A549 (cell line): ENCODE data around the gene PTPRN2. TPM values are rescaled to one million over a fixed set of nuclear protein-coding genes. Genes with fewer than 3 reads are reported as not detected.

Experiments
- ATAC-seq, 2 experiments: fragments of 200-7000 bp in 1 of 2; fragments of >200 bp in 1 of 2; cut with Nextera tagmentation in 1 of 2; cut with Tn5 transposase in 1 of 2; 3 replicates each; pipeline versions ENCODE4 v1.8.0 to v1.9.1; 2018 to 2020; ENCODE audit warnings: mild to moderate bottlenecking in 1 of 2, moderate library complexity in 1 of 2
- CTCF ChIA-PET: fragments of 300-600 bp; sonication (Branson Sonifier 250); formaldehyde crosslinking; extraction: SDS; loops from one replicate; lab custom pipeline; 2021; ENCODE audit warnings: antibody characterized with exemption, inconsistent platforms; lab: Yijun Ruan, JAX
- POLR2A ChIA-PET: fragments of 350-600 bp; formaldehyde crosslinking; extraction: SDS; loops from one replicate; lab custom pipeline; 2021; ENCODE audit warnings: antibody characterized with exemption, inconsistent platforms; lab: Yijun Ruan, JAX
- DNase-seq, 2 experiments: peaks; one replicate each; pipeline versions ENCODE4 v3.0.0 to v3.0.0-alpha.2; 2011 to 2016; ENCODE audit warnings: low read depth in 1 of 2, low spot score in 1 of 2
- FAIRE-seq: peaks from 2 replicates; lab custom pipeline; 2011; peaks lifted over from hg19 to GRCh38; lab: Jason Lieb, UNC
- H3K27ac ChIP-seq, 2 experiments: fragments of >200 bp; sonication (Bioruptor Twin); formaldehyde crosslinking; 3 replicates each; pipeline ENCODE4 v1.5.1; 2016 to 2017
- H3K4me1 ChIP-seq: fragments of >200 bp; sonication (Bioruptor Twin); formaldehyde crosslinking; 3 replicates; pipeline ENCODE4 v1.6.1; 2016
- H3K4me2 ChIP-seq: fragments of >200 bp; sonication (Bioruptor Twin); formaldehyde crosslinking; 3 replicates; pipeline ENCODE4 v1.6.1; 2016
- H3K4me3 ChIP-seq: fragments of >200 bp; sonication (Bioruptor Twin); formaldehyde crosslinking; 3 replicates; pipeline ENCODE4 v1.5.1; 2016
- H3K9me3 ChIP-seq: fragments of >200 bp; sonication (Bioruptor Twin); formaldehyde crosslinking; 3 replicates; pipeline ENCODE4 v1.6.1; 2016
- BHLHE40 ChIP-seq: IDR thresholded peaks from 2 replicates; pipeline ENCODE4 v1.6.1; 2012; ENCODE audit warnings: low read depth, low read length, inconsistent platforms
- CEBPB ChIP-seq, 2 experiments: fragments of >200 bp in 1 of 2; sonication (Bioruptor Twin) in 1 of 2; formaldehyde crosslinking in 1 of 2; IDR thresholded peaks; 2 replicates each; pipeline ENCODE4 v1.6.1; 2012 to 2016
- EHF ChIP-seq: fragments of 250-450 bp; sonication (Bioruptor Pico); IDR thresholded peaks from 2 replicates; pipeline ENCODE4 v1.5.0; 2020; ENCODE audit warnings: mild to moderate bottlenecking
- EHMT2 ChIP-seq: fragments of 200-600 bp; sonication (generic); IDR thresholded peaks from 2 replicates; pipeline ENCODE4 v1.6.1; 2016; ENCODE audit warnings: antibody characterized with exemption, low read depth, mild to moderate bottlenecking, moderate library complexity
- EP300 ChIP-seq, 2 experiments: fragments of >200 bp; sonication (Bioruptor Twin); formaldehyde crosslinking; IDR thresholded peaks; 2 replicates in 1 of 2; 3 replicates in 1 of 2; pipeline ENCODE4 v1.6.1; 2016 to 2017
- FOSB ChIP-seq: fragments of 250-450 bp; sonication (Bioruptor Pico); IDR thresholded peaks from 2 replicates; pipeline ENCODE4 v1.5.0; 2020; ENCODE audit warnings: mild to moderate bottlenecking, moderate library complexity
- HES2 ChIP-seq: fragments of >200 bp; sonication (Bioruptor Twin); formaldehyde crosslinking; IDR thresholded peaks from 2 replicates; pipeline ENCODE4 v1.6.1; 2016
- HOXA7 ChIP-seq: fragments of 250-450 bp; sonication (Bioruptor Pico); IDR thresholded peaks from 2 replicates; pipeline ENCODE4 v1.5.0; 2020; ENCODE audit warnings: mild to moderate bottlenecking, moderate library complexity
- HOXB13 ChIP-seq: fragments of 250-450 bp; sonication (Bioruptor Pico); IDR thresholded peaks from 2 replicates; pipeline ENCODE4 v1.5.0; 2020; ENCODE audit warnings: low read depth, mild to moderate bottlenecking, moderate library complexity
- JUN ChIP-seq, 2 experiments: fragments of >200 bp; sonication (Bioruptor Twin); formaldehyde crosslinking; IDR thresholded peaks; 2 replicates in 1 of 2; 3 replicates in 1 of 2; pipeline ENCODE4 v1.6.1; 2016 to 2017
- JUNB ChIP-seq: fragments of >200 bp; sonication (Bioruptor Twin); formaldehyde crosslinking; IDR thresholded peaks from 2 replicates; pipeline ENCODE4 v1.6.1; 2016
- MAFK ChIP-seq: fragments of 450-650 bp; IDR thresholded peaks from 2 replicates; pipeline ENCODE4 v1.6.1; 2014; ENCODE audit not compliant: partially characterized antibody
- NPAS2 ChIP-seq: fragments of 250-450 bp; sonication (Bioruptor Pico); IDR thresholded peaks from 2 replicates; pipeline ENCODE4 v1.8.0; 2022; ENCODE audit warnings: mild to moderate bottlenecking, moderate library complexity, borderline replicate concordance
- PBX3 ChIP-seq: IDR thresholded peaks from 2 replicates; pipeline ENCODE4 v1.6.1; 2012
- PHF8 ChIP-seq: fragments of 200-600 bp; sonication (generic); IDR thresholded peaks from 2 replicates; pipeline ENCODE4 v1.6.1; 2016; ENCODE audit warnings: low read depth, mild to moderate bottlenecking, antibody characterized with exemption, moderate library complexity, borderline replicate concordance
- POLR2AphosphoS2 ChIP-seq: conservative IDR thresholded peaks from 2 replicates; pipeline ENCODE4 v1.6.1; 2012; ENCODE audit warnings: low read length, improper control_type of control experiment, inconsistent platforms
- RCOR1 ChIP-seq: fragments of 150-350 bp; IDR thresholded peaks from 2 replicates; pipeline ENCODE4 v1.6.1; 2014; ENCODE audit warnings: antibody characterized with exemption, low read length, low read depth
- RNF2 ChIP-seq: fragments of 200-600 bp; sonication (generic); IDR thresholded peaks from 2 replicates; pipeline ENCODE4 v1.6.1; 2016; ENCODE audit warnings: low read depth, mild to moderate bottlenecking, antibody characterized with exemption, moderate library complexity, borderline replicate concordance
- ZC3H11A ChIP-seq: fragments of 450-650 bp; IDR thresholded peaks from 2 replicates; pipeline ENCODE4 v1.6.1; 2014; ENCODE audit warnings: antibody characterized with exemption, mild to moderate bottlenecking
- ZNF302 ChIP-seq: fragments of 250-450 bp; sonication (Bioruptor Pico); IDR thresholded peaks from 2 replicates; pipeline ENCODE4 v1.9.0; 2021; ENCODE audit warnings: inconsistent platforms, mild to moderate bottlenecking, moderate library complexity
- WGBS: methylation state at CpG from one replicate; pipeline ENCODE4 v1.1.6; 2017; ENCODE audit errors: missing lambda C conversion rate; 5-methylcytosine and 5-hydroxymethylcytosine counted together
- polyA plus RNA-seq, 4 experiments: library from polyadenylated mRNA; depleted of rRNA in 3 of 4; stranded (reverse); fragments of >200 nt; fragmentation: RNase III in 1 of 4; extraction: RNeasy Plus Mini Kit Qiagen cat#74134 plus additional on column Dnase treatment in 1 of 4; gene quantifications; 2 replicates in 3 of 4; 3 replicates in 1 of 4; pipeline ENCODE4 v1.2.3, GENCODE V29; 2011 to 2017
- TF ChIP-seq, protein P1 (sequence below): fragments of 250-450 bp; sonication (Bioruptor Pico); IDR thresholded peaks from 2 replicates; pipeline ENCODE4 v1.5.0; 2020; ENCODE audit warnings: low read depth, mild to moderate bottlenecking, moderate library complexity
- TF ChIP-seq, protein P2 (sequence below): fragments of 450-650 bp; IDR thresholded peaks from 2 replicates; pipeline ENCODE4 v1.6.1; 2014; ENCODE audit warnings: antibody characterized with exemption
- TF ChIP-seq, protein P3 (sequence below): fragments of 150-350 bp; IDR thresholded peaks from 2 replicates; pipeline ENCODE4 v1.6.1; 2014; ENCODE audit warnings: low read depth, mild to moderate bottlenecking, low read length
- TF ChIP-seq, protein P4 (sequence below): fragments of >200 bp; sonication (Bioruptor Twin); formaldehyde crosslinking; IDR thresholded peaks from 3 replicates; pipeline ENCODE4 v1.6.1; 2016
- TF ChIP-seq, protein P5 (sequence below): IDR thresholded peaks from 2 replicates; pipeline ENCODE4 v1.6.1; 2012

Gene PTPRN2
- polyA plus RNA-seq, 2 of the 4 experiments (the other 2 are of a cell fraction), result 0.41 to 1.2 TPM

DNA sequence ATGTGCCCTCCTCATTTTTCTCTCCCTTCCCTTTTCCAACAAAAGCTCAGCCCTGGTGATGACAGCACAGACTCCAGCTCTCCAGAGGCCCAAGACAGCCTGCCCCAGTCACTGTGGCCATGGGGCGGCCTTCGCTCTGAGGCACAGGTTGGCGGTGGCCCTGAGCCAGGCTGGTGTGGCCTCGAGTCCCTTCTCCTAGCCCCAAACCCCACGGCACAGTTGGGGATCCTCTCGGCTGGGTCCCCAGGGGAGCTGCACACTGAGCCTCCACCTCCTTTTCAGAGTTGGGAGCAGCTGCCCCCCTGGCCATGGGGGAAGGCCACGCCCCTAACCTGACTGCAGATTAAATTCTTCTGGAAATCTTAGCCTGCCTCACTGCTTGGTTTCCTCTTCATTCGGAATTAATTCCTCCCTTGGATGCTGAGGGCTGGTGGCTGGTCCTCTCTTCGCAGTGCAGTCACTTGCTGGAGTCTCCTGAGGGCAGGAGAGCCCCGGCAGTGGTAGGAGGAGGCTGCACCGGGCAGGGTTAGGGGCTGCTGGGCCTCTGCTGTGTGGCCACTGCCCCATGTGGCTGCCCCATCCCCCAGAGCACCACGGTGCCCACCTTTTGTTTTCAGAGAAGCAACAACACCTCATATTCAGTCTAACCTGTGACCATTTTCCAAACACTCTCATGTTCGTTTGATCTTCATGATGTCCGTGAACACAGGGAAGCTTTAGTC is 824.2 kb downstream of the PTPRN2 start:
- no peak overlapping the region for H3K4me2 ChIP-seq
- ChIA-PET CTCF (no interaction called here), POLR2A (no interaction called here)
- no peak for FAIRE-seq
- H3K4me1 ChIP-seq, result no peaks in the 10 kb centered on the region
- no peak for DNase-seq
- no peak overlapping the region for H3K4me3 ChIP-seq
- H3K9me3 ChIP-seq, result no peaks in the 10 kb centered on the region
- TF ChIP-seq, protein P1, sequence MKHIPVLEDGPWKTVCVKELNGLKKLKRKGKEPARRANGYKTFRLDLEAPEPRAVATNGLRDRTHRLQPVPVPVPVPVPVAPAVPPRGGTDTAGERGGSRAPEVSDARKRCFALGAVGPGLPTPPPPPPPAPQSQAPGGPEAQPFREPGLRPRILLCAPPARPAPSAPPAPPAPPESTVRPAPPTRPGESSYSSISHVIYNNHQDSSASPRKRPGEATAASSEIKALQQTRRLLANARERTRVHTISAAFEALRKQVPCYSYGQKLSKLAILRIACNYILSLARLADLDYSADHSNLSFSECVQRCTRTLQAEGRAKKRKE (CRISPR knock-in tag), result no peak
- TF ChIP-seq BHLHE40, result no peak
- no peak for TF ChIP-seq JUNB
- no peak for TF ChIP-seq ZC3H11A
- no peak for TF ChIP-seq NPAS2
- TF ChIP-seq, protein P2, sequence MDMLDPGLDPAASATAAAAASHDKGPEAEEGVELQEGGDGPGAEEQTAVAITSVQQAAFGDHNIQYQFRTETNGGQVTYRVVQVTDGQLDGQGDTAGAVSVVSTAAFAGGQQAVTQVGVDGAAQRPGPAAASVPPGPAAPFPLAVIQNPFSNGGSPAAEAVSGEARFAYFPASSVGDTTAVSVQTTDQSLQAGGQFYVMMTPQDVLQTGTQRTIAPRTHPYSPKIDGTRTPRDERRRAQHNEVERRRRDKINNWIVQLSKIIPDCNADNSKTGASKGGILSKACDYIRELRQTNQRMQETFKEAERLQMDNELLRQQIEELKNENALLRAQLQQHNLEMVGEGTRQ, result no peak
- TF ChIP-seq PHF8, result no peak
- no peak for TF ChIP-seq EP300 (IDR thresholded peaks at IDR 0.05)
- TF ChIP-seq, protein P3, sequence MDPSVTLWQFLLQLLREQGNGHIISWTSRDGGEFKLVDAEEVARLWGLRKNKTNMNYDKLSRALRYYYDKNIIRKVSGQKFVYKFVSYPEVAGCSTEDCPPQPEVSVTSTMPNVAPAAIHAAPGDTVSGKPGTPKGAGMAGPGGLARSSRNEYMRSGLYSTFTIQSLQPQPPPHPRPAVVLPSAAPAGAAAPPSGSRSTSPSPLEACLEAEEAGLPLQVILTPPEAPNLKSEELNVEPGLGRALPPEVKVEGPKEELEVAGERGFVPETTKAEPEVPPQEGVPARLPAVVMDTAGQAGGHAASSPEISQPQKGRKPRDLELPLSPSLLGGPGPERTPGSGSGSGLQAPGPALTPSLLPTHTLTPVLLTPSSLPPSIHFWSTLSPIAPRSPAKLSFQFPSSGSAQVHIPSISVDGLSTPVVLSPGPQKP, result no peak
- TF ChIP-seq EHMT2, result no peak
- TF ChIP-seq RNF2, result no peak
- no peak for TF ChIP-seq CEBPB (IDR thresholded peaks at IDR 0.05)
- TF ChIP-seq HOXB13, result no peak
- no peak for ATAC-seq
- WGBS, result 43% methylated on average over 10 of the region's 14 CpGs
- H3K27ac ChIP-seq, result no peak overlapping the region

- H3K4me3 ChIP-seq, result no peak overlapping the region
- TF ChIP-seq, protein P4, sequence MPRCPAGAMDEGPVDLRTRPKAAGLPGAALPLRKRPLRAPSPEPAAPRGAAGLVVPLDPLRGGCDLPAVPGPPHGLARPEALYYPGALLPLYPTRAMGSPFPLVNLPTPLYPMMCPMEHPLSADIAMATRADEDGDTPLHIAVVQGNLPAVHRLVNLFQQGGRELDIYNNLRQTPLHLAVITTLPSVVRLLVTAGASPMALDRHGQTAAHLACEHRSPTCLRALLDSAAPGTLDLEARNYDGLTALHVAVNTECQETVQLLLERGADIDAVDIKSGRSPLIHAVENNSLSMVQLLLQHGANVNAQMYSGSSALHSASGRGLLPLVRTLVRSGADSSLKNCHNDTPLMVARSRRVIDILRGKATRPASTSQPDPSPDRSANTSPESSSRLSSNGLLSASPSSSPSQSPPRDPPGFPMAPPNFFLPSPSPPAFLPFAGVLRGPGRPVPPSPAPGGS, result no peak
- no peak for TF ChIP-seq FOSB (CRISPR knock-in tag)
- TF ChIP-seq PBX3, result no peak
- TF ChIP-seq ZNF302 (CRISPR knock-in tag), result no peak
- no peak for TF ChIP-seq EHF
- TF ChIP-seq JUN (IDR thresholded peaks at IDR 0.05), result no peak
- TF ChIP-seq HES2, result no peak
- TF ChIP-seq RCOR1, result no peak
- TF ChIP-seq MAFK, result no peak
- no peak for TF ChIP-seq HOXA7 (CRISPR knock-in tag)
- TF ChIP-seq, protein P5, sequence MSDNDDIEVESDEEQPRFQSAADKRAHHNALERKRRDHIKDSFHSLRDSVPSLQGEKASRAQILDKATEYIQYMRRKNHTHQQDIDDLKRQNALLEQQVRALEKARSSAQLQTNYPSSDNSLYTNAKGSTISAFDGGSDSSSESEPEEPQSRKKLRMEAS, result no peak
- no peak for TF ChIP-seq POLR2AphosphoS2
- TF ChIP-seq, all 56 proteins: peak for 0
- DNase-seq (no peak), ATAC-seq (no peak), FAIRE-seq (no peak)
- H3K4me1 ChIP-seq, result no peaks in the 10 kb centered on the region
- WGBS, result 64% methylated on average over 12 of the region's 13 CpGs
- H3K9me3 ChIP-seq, result no peaks in the 10 kb centered on the region
- ChIA-PET CTCF (no interaction called here), POLR2A (no interaction called here)
- no peak overlapping the region for H3K27ac ChIP-seq
- no peak overlapping the region for H3K4me2 ChIP-seq
Observed at GRCh38 chr7:157762824-157763223, 824.8 kb downstream of the PTPRN2 start.
